H9 (cell line): Measurements from ENCODE around the gene CERK. TPM values are rescaled to one million over a fixed set of nuclear protein-coding genes. Genes with fewer than 3 reads are reported as not detected.

Source experiments
- DNase-seq: peaks from one replicate; pipeline ENCODE4 v3.0.0-alpha.2; 2017
- H2AFZ ChIP-seq: one replicate; pipeline ENCODE4 v1.6.1; 2013; ENCODE audit warnings: mild to moderate bottlenecking, low read length, control low read depth, moderate library complexity
- H2AK5ac ChIP-seq: 2 replicates; pipeline ENCODE4 v1.6.1; 2013; ENCODE audit warnings: low read length, control low read depth, mixed read lengths; ENCODE audit not compliant: insufficient read length
- H2BK120ac ChIP-seq: one replicate; pipeline ENCODE4 v1.6.1; 2013; ENCODE audit warnings: low read depth, mild to moderate bottlenecking, low read length, control low read depth, inconsistent platforms; ENCODE audit not compliant: poor library complexity, severe bottlenecking
- H2BK12ac ChIP-seq: 2 replicates; pipeline ENCODE4 v1.6.1; 2013; ENCODE audit warnings: low read length, control low read depth, mixed read lengths, low read depth; ENCODE audit not compliant: insufficient read length
- H2BK15ac ChIP-seq: 2 replicates; pipeline ENCODE4 v1.6.1; 2013; ENCODE audit warnings: low read depth, low read length, control low read depth
- H2BK20ac ChIP-seq: one replicate; pipeline ENCODE4 v1.6.1; 2013; ENCODE audit warnings: low read depth, mild to moderate bottlenecking, low read length, control low read depth, inconsistent platforms; ENCODE audit not compliant: poor library complexity, severe bottlenecking
- H2BK5ac ChIP-seq: 2 replicates; pipeline ENCODE4 v1.6.1; 2013; ENCODE audit warnings: low read length, control low read depth, mixed read lengths; ENCODE audit not compliant: insufficient read length
- H3K14ac ChIP-seq: 2 replicates; pipeline ENCODE4 v1.6.1; 2013; ENCODE audit warnings: low read length, control low read depth; ENCODE audit not compliant: insufficient read depth
- H3K18ac ChIP-seq: 2 replicates; pipeline ENCODE4 v1.6.1; 2013; ENCODE audit warnings: low read depth, mild to moderate bottlenecking, mixed read lengths, low read length, control low read depth; ENCODE audit not compliant: insufficient read length
- H3K23ac ChIP-seq: 2 replicates; pipeline ENCODE4 v1.6.1; 2013; ENCODE audit warnings: low read length, control low read depth, mixed read lengths, low read depth; ENCODE audit not compliant: insufficient read length
- H3K23me2 ChIP-seq: 2 replicates; pipeline ENCODE4 v1.6.1; 2013; ENCODE audit warnings: low read depth, mild to moderate bottlenecking, mixed read lengths, low read length, control low read depth; ENCODE audit not compliant: insufficient read length, poor library complexity, severe bottlenecking
- H3K27ac ChIP-seq: 2 replicates; pipeline ENCODE4 v1.5.1; 2013; ENCODE audit warnings: low read length, control low read depth, mixed read lengths, low read depth; ENCODE audit not compliant: insufficient read length
- H3K27me3 ChIP-seq: 2 replicates; pipeline ENCODE4 v1.6.1; 2013; ENCODE audit warnings: low read length, control low read depth, inconsistent platforms; ENCODE audit not compliant: insufficient read depth
- H3K4ac ChIP-seq: 2 replicates; pipeline ENCODE4 v1.6.1; 2013; ENCODE audit warnings: low read depth, mild to moderate bottlenecking, control low read depth, inconsistent platforms, low read length, moderate library complexity
- H3K4me1 ChIP-seq: 2 replicates; pipeline ENCODE4 v1.6.1; 2013; ENCODE audit warnings: low read length, control low read depth, inconsistent platforms; ENCODE audit not compliant: insufficient read depth
- H3K4me2 ChIP-seq: 2 replicates; pipeline ENCODE4 v1.6.1; 2013; ENCODE audit warnings: low read length, control low read depth, mixed read lengths; ENCODE audit not compliant: insufficient read length, insufficient read depth
- H3K56ac ChIP-seq: 2 replicates; pipeline ENCODE4 v1.6.1; 2013; ENCODE audit warnings: low read depth, mild to moderate bottlenecking, mixed read lengths, low read length, control low read depth; ENCODE audit not compliant: insufficient read length
- H3K79me1 ChIP-seq: 2 replicates; pipeline ENCODE4 v1.6.1; 2013; ENCODE audit warnings: low read depth, mild to moderate bottlenecking, moderate library complexity, low read length, control low read depth, inconsistent platforms; ENCODE audit not compliant: insufficient read depth, poor library complexity, severe bottlenecking
- H3K79me2 ChIP-seq: 2 replicates; pipeline ENCODE4 v1.6.1; 2013; ENCODE audit warnings: low read length, control low read depth, inconsistent platforms; ENCODE audit not compliant: insufficient read depth
- H3K9ac ChIP-seq: 2 replicates; pipeline ENCODE4 v1.6.1; 2013; ENCODE audit warnings: low read length, control low read depth, mixed read lengths; ENCODE audit not compliant: insufficient read length; ENCODE audit errors: extremely low read depth
- H3K9me3 ChIP-seq: one replicate; pipeline ENCODE4 v1.6.1; 2013; ENCODE audit warnings: low read depth, low read length, inconsistent platforms; ENCODE audit not compliant: control insufficient read depth
- H3T11ph ChIP-seq: one replicate; pipeline ENCODE4 v1.6.1; 2013; ENCODE audit warnings: mild to moderate bottlenecking, low read length, control low read depth, inconsistent platforms
- H4K20me1 ChIP-seq: one replicate; pipeline ENCODE4 v1.6.1; 2013; ENCODE audit not compliant: control insufficient read depth, insufficient read length, insufficient read depth
- H4K5ac ChIP-seq: 2 replicates; pipeline ENCODE4 v1.6.1; 2013; ENCODE audit warnings: low read depth, mild to moderate bottlenecking, mixed read lengths, low read length, control low read depth; ENCODE audit not compliant: insufficient read length
- H4K8ac ChIP-seq: replicated peaks from 2 replicates; pipeline ENCODE4 v1.6.1; 2013; ENCODE audit warnings: low read length, control low read depth, mixed read lengths, low read depth; ENCODE audit not compliant: insufficient read length
- H4K91ac ChIP-seq: 2 replicates; pipeline ENCODE4 v1.6.1; 2013; ENCODE audit warnings: low read depth, mild to moderate bottlenecking, moderate library complexity, mixed read lengths, low read length, control low read depth; ENCODE audit not compliant: insufficient read length
- H3K27ac Mint-ChIP-seq, 3 experiments: 2 replicates in 2 of 3; 3 replicates in 1 of 3; pipeline ENCODE4 v1.8.0; 2020 to 2021; ENCODE audit warnings: mixed read lengths in 3 of 3, mild to moderate bottlenecking in 1 of 3, moderate library complexity in 1 of 3
- H3K27me3 Mint-ChIP-seq: 2 replicates; pipeline ENCODE4 v1.8.0; 2021; ENCODE audit warnings: low read depth, mild to moderate bottlenecking, moderate library complexity, mixed read lengths
- H3K36me3 Mint-ChIP-seq, 3 experiments: 2 replicates in 2 of 3; 3 replicates in 1 of 3; pipeline ENCODE4 v1.8.0; 2020 to 2021; ENCODE audit warnings: low read depth in 3 of 3, mixed read lengths in 3 of 3; ENCODE audit not compliant: insufficient read depth in 1 of 3
- H3K4me1 Mint-ChIP-seq, 2 experiments: 2 replicates each; pipeline ENCODE4 v1.8.0; 2020; ENCODE audit warnings: mixed read lengths in 2 of 2
- H3K4me3 Mint-ChIP-seq, 2 experiments: 2 replicates in 1 of 2; 3 replicates in 1 of 2; pipeline ENCODE4 v1.8.0; 2020 to 2021; ENCODE audit warnings: mild to moderate bottlenecking in 2 of 2, mixed read lengths in 2 of 2, moderate library complexity in 1 of 2
- H3K9me3 Mint-ChIP-seq, 2 experiments: 2 replicates in 1 of 2; 3 replicates in 1 of 2; pipeline ENCODE4 v1.8.0; 2020; ENCODE audit warnings: mild to moderate bottlenecking in 2 of 2, mixed read lengths in 2 of 2, moderate library complexity in 1 of 2
- WGBS: extraction: QIAGEN DNeasy Blood & Tissue Kit; methylation state at CpG from one replicate; pipeline ENCODE4 v1.1.7; 2013; ENCODE audit warnings: missing lambda C conversion rate, low lambda C conversion rate, mixed read lengths; ENCODE audit not compliant: insufficient read length; ENCODE audit errors: extremely low coverage; 5-methylcytosine and 5-hydroxymethylcytosine counted together
- total RNA-seq: library from RNA; stranded (reverse); gene quantifications from 2 replicates; pipeline ENCODE4 v1.2.1, GENCODE V29; 2021
- TF ChIP-seq, protein P1 (sequence below): fragments of 200-600 bp; sonication (generic); conservative IDR thresholded peaks from 3 replicates; pipeline ENCODE4 v1.8.0; 2021; ENCODE audit warnings: antibody characterized with exemption, mild to moderate bottlenecking

The CERK gene
- total RNA-seq, 1 experiment from 2014 or later, result 47.1 TPM

DNA sequence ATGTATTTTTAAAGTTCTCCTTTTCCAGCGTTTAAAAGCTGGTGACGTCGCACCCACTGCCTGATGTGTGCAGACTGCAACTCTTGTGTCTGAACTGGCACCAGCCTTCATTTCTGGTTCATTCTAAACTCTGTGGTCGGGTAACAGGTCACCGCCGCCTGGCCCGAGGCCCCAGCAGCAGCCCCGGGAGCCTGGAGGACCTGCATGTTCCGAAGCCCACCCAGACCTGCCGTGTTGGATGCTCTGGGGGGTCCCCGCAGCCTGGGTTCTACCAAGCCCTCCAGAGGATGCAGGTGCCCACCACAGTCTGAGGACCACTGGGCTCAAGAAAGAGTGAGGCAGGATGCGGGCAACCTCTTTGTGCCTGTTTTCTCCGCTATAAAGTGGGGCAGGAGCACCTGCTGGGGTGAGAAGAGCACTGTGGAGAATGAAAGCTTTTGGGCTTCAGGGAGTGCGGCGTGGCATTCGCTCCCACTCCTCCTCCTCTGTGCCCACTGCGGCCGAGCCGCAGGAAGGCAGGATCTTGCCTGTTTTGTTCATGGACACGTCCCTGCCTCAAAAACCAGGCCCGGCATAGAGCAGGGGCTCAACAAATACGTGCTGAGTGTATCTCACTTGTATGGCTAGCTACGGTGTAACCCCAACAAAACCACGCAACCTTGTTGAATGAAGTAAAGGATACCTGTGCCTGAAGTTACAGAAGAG is 40.1 kb downstream of the CERK start:
- H3K27me3 ChIP-seq, result no peaks in the 10 kb centered on the region
- no peak overlapping the region for H2BK5ac ChIP-seq
- H3K23me2 ChIP-seq, result no peaks in the 10 kb centered on the region
- no peaks in the 10 kb centered on the region for H3K79me1 ChIP-seq
- H3K18ac ChIP-seq, result no peak overlapping the region
- no peak overlapping the region for H2BK120ac ChIP-seq
- H3K36me3 Mint-ChIP-seq, result peaks cover 17 to 54% (median 47%) of the 10 kb centered on the region in 3 experiments; a peak in 6 of 7 replicates
- H2BK12ac ChIP-seq, result no peak overlapping the region
- no CpG with 5 or more reads among the region's 24 CpGs for WGBS
- H3K27me3 Mint-ChIP-seq, result no peaks in the 10 kb centered on the region; the same call in 1 of the 2 replicates
- no peaks in the 10 kb centered on the region for H4K20me1 ChIP-seq
- H3K27ac Mint-ChIP-seq, result no peak overlapping the region
- TF ChIP-seq, protein P1, sequence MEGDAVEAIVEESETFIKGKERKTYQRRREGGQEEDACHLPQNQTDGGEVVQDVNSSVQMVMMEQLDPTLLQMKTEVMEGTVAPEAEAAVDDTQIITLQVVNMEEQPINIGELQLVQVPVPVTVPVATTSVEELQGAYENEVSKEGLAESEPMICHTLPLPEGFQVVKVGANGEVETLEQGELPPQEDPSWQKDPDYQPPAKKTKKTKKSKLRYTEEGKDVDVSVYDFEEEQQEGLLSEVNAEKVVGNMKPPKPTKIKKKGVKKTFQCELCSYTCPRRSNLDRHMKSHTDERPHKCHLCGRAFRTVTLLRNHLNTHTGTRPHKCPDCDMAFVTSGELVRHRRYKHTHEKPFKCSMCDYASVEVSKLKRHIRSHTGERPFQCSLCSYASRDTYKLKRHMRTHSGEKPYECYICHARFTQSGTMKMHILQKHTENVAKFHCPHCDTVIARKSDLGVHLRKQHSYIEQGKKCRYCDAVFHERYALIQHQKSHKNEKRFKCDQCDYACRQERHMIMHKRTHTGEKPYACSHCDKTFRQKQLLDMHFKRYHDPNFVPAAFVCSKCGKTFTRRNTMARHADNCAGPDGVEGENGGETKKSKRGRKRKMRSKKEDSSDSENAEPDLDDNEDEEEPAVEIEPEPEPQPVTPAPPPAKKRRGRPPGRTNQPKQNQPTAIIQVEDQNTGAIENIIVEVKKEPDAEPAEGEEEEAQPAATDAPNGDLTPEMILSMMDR, result no peak
- H3K4me3 Mint-ChIP-seq, result no peak overlapping the region
- H3K27ac ChIP-seq, result no peak overlapping the region
- no peak overlapping the region for H4K91ac ChIP-seq
- no peaks in the 10 kb centered on the region for H3K9me3 ChIP-seq
- no peak for DNase-seq
- no peak overlapping the region for H3K4ac ChIP-seq
- no peaks in the 10 kb centered on the region for H3K9me3 Mint-ChIP-seq
- no peak overlapping the region for H3T11ph ChIP-seq
- no peak overlapping the region for H3K9ac ChIP-seq
- H3K4me1 Mint-ChIP-seq, result peaks cover 0 to 4% of the 10 kb centered on the region in 2 experiments; a peak in 2 of 4 replicates
- H3K4me1 ChIP-seq, result no peaks in the 10 kb centered on the region
- H3K14ac ChIP-seq, result no peak overlapping the region; the same call in 1 of the 2 replicates
- H4K5ac ChIP-seq, result no peak overlapping the region
- no peak overlapping the region for H2BK20ac ChIP-seq
- H3K56ac ChIP-seq, result no peak overlapping the region
- H3K79me2 ChIP-seq, result no peaks in the 10 kb centered on the region
- no peak overlapping the region for H3K4me2 ChIP-seq
- no peak overlapping the region for H2BK15ac ChIP-seq
- H2AK5ac ChIP-seq, result no peak overlapping the region
- H4K8ac ChIP-seq, result no peak overlapping the region
- no peak overlapping the region for H3K23ac ChIP-seq
- no peak overlapping the region for H2AFZ ChIP-seq
